HG02840 (cell line): ENCODE data around the gene SLC25A42.

ENCODE experiments used
- ATAC-seq: cut with Tn5 transposase; IDR thresholded peaks from one replicate; pipeline ENCODE4 v1.9.1; 2021; ENCODE audit warnings: mild to moderate bottlenecking, moderate library complexity, moderate number of reproducible peaks; ENCODE audit not compliant: unreplicated experiment, low FRiP score

The SLC25A42 gene

DNA sequence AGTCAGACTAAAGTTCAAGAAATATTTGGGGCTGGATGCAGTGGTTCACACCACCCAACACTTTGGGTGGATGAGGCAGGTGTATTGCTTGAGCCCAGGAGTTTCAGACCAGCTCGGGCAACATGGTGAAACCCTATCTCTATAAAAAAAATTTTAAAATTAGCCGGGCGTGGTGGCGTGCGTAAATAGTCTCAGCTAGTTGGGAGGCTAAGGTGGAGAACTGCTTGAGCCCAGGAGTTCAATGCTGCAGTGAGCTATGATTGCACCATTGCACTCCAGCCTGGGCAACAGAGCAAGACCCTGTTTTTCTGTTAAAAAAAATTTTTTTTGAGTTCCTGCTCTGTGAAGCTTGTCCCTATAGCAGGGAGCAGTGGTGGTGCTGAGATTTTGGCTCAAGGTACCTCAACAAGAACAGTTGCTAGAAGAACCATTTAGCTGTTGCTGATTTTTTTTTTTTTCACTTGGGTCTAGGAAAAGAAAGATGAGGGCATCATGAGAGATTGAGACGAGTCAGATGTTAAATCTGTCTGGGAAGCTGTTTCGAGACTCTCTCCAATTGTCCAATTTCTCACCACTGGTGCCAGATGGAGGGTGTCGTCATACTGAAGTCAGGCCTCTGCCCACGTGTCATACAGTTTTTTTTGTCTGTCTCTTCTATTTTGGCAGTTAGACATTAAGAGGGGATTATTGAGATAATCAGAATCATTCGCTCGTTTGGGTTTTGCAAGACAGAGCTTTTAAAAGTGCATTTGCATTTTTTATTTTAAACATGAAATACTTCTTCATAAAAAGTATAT lies 3.7 kb downstream of the SLC25A42 start:
- ATAC-seq: no peak

DNA sequence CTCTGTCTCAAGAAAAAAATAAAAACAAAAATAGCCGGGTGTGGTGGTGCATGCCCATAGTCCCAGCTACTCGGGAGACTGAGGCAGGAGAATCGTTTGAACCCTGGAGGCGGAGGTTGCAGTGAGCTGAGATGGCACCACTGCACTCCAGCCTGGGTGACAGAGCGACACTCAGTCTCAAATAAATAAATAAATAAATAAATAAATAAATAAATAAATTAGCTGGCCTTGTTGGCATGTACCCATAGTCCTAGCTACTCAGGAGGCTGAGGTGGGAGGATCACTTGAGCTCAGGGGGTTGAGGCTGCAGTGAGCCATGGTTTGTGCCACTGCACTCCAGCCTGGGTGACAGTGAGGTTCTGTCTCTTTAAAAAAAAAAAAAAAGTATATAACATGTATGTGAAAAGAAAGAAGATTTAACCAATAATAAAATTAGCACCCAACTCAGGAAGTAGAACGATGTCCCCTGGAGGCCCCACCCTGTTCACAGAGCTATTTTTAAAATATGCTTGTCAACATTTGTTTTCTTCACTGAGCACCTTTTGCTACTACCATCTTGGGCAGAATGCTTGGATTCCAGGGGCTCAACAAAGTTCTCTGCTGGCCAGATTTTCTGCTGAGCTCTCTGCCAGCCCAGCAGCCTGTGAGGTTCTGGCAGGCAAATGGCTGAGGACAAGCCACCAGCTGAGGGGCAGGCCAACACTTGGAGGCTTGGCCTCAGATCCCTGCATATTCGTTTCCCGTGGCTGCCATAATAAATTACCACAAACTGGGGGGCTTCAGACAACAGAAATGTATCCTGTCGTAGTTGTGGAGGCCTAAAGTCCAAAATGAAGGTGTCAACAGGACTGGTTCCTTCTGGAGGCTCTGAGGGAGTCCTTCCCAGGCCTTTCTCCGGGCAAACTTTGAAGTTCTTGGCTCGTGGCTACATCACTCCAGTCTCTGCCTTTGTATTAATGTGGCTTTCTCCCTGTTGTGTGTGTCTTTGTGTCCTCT lies 5.2 kb downstream of the SLC25A42 start:
- no peak for ATAC-seq

DNA sequence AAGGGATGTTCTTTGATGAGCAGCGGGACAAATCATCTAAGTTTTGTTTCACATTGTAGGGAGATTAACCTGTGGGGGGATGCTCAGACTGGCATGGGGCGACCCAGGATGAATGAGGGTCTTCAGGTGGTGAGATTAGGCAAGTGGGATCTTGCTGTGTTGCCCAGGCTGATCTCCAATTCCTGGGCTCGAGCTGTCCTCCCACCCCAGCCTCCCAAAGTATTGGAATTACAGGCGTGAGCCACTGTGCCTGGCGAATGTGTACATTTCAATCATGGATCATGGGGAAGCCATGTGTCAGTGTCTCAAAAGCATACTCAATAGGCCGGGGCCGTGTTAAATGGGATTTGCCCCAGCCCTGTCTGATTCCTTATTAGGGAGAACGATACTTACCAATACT lies 8.1 kb downstream of the SLC25A42 start:
- ATAC-seq: no peak

DNA sequence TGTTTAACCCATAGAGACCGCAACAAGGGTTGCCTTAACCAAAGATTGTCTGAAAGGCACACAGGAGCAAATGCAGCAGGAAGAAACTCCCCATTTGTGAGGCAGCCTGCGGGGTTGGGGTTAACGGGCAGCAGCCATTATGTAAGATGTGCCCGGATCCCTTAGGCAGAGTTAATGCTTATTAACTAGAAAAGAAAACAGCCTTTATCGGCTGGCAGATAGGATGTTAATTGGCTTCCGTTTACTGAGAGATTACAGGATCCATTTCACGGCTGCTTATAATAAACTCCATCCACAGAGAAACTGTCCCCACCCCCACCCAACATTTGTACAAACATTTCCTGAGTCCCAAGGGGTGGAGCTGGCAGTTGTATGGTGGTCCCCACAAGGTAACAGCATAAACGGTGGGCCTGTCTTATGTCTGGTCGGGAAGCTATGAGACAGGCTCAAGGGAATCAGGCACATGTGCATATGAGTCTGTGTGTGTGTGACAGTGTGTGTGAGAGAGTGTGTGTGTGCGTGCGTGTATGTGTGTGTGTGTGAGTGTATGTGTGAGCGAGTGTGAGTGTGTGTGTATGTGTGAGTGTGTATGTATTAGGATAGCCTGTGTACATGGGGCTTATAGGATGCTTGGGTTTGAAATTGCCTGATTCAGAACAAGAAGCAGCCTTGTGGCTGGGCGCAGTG lies 10.5 kb downstream of the SLC25A42 start:
- no peak for ATAC-seq

DNA sequence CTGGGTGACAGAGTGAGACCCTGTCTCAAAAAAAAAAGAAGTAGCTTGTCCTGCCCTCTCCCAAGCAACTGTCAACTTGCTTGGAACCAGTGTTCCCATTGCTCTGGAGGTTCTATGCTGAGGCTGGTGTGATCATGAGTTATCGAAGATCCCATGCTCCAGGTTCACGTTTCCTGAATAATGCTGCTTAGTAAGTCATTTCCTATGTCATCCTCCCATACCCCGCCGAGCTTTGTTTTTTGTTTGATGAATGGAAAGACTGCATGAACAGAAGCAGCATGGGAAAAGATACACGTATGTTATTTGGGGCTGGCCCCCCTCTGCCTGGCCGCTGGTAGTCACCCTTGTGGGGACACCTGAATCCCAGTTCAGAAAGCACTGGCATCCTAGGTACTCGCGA lies 11.3 kb downstream of the SLC25A42 start:
- no peak for ATAC-seq

DNA sequence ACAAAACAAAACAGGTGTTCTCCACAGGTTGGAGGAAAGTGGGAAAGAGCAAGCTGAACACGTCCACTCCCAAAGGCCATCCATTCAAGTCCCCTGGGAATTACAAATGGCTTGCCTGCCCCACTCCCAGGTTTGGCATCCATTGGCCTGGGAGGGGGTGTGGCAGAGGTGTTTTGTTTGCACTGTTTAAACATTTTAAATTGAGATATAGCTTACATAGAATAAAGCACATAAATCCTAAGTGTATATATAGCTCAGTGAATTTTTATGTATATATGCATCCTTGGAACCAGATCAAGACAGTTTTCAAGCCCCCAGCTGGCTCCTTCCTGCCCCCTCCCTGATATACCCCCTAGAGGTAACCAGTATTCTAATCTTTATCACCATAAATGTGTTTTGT lies 12.7 kb downstream of the SLC25A42 start:
- no peak for ATAC-seq

DNA sequence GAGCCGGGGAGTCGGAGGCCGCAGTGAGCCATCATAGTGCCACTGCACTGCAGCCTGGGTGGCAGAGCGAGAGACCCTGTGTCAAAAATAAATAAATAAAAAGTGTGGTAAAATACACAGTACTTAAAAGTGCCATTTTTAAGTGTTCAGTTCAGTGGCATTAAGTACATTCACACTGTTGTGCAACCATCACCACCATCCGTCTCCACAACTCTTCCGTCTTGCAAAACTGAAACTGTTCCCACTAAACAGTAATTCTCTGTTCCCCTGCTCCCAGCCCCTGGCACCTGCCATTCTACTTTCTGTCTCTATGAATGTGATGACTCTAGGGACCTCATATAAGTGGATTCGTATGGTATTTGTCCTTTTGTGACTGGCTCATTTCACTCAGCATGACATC lies 13.3 kb downstream of the SLC25A42 start:
- ATAC-seq: no peak

DNA sequence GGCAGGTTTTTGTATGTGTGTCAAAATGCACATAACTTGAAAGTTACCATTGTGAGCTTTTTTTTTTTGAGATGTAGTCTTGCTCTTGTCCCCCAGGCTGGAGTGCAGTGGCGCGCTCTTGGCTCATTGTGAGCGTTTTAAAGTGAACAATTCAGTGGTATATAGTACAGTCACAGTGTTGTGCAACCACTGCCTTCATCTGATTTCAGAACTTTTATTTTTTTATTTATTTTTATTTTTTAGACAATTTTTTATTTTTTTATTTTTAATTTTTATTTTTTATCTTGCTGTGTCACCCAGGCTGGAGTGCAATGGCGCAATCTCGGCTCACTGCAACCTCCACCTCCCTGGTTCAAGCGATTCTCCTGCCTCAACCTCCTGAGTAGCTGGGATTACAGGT lies 15.0 kb downstream of the SLC25A42 start:
- ATAC-seq: no peak

DNA sequence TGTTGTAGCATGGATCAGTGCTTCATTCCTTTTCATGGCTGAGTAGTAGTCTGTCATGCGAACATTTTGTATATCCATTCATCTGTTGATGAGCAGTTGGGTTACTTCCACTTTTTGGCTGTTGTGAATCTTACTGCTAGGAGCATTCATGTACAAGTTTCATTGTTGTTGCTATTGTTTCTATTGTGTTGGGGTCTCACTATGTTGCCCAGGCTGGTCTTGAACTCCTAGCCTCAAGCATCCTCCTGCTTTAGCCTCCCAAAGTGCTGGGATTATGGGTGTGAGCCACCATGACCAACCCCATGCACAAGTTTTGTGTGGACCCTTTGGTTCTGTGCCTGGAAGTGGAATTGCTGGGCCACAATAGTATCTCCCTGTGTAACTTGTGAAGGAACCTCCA lies 15.8 kb downstream of the SLC25A42 start:
- no peak for ATAC-seq

DNA sequence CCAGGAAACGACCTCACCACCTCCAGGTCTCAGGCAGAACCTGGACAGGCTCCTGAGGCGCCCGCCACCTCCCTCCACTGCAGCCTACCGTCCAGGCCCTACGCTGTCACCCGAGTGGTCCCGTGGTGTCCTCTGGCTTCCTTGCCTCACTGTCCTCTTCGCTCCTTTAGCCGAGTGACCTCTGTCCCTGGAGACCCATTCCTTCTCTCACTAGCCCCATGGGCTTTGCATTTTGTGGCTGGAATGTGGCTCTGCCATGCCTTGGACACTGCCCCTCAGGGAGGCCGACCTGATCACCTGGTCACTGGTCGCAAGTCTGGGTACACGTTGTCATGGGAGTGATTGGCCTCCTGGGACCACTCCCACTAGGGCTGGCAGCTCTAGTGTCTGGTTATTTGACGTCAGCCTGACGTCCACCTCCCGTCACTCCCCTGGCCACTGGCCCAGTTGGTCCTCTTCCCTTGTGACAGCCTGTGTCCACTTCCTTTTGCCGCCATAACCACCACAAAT lies 17.9 kb downstream of the SLC25A42 start:
- ATAC-seq: no peak

DNA sequence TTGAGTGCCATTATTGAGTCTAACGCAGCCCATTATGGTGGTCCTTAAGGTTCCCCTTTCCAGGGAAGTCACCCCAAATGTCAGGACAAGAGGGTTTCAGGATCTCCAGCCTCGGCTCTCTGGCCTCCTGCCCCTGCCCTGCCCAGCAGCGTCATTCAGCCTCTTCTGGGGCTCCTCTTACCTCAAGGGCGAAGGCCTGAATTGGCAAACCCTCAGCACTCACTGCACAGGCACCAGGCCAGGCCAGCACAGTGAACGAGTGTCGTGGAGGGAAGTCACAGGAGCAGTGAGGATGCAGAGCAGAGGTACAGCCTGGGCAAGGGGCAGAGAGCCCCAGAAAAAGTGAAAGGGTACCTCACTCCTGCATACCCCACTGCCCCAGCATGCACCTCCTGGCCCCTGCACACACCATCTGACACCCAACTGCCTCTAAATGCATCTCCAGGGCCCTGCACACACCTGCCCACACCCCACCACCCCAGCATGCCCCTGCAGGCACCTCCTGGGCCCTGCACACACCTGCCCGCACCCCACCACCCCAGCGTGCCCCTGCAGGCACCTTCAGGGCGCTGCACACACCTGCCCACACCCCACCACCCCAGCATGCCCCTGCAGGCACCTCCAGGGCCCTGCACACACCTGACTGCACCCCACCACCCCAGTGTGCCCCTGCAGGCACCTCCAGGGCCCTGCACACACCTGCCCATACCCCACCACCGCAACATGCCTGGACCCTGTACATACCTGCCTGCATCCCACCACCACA lies 19.8 kb downstream of the SLC25A42 start:
- ATAC-seq: no peak

DNA sequence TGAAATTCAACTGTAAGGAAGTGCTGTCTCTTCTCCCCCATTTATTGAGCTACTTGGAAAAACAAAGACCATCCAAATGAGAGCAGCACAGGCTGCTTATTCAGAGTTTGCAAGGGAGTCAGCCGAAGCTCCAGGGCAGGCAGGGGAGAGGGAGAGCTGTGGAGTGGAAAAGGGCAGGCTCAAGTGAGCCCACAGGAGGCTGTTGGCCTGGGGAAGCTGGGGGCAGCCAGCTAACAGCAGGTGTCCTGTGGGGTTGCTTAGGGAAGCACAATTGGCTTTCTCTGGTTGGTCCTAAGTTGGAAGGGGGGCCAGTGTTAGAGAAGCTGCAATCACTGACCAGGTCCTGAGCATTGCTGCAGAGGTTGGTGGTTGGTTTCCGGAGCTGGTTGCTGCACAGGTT lies 23.9 kb downstream of the SLC25A42 start:
- ATAC-seq: no peak

DNA sequence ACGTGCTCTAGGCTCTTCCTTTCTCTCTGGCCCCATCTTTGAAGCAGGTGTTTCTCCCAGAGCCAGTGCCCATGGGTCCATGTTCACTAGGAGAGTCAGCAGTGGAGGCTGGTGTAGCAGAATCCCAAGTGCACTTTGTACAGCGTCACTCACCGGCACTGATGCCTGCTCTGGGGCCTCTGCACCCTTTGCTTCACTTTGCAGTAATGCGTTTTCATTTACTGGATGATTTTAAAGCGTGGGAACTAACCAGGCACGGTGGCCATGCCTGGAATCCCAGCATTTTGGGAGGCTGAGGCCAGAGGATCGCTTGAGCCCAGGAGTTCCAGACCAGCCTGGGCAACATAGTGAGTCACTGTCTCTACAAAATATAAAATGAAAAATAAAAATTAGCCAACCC lies 30.7 kb downstream of the SLC25A42 start:
- no peak for ATAC-seq

DNA sequence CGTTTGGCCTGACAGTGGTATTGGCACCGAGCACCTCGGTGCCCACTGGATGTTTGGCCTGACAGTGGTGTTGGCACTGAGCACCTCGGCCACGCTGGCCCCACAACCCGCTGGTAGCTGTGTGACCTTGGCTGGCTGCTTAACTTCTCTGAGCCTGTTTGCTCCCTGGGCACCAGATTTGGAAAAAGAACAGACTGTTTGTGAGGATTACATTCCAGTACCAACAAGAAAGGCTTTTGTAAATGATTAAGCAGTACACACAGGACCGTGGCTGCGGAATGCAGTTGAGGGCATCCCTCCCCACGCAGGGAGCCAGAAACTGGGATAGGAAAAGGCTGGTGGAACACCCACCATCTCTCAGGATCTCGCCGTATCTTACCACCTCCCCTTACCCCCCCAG lies 31.9 kb downstream of the SLC25A42 start:
- no peak for ATAC-seq

DNA sequence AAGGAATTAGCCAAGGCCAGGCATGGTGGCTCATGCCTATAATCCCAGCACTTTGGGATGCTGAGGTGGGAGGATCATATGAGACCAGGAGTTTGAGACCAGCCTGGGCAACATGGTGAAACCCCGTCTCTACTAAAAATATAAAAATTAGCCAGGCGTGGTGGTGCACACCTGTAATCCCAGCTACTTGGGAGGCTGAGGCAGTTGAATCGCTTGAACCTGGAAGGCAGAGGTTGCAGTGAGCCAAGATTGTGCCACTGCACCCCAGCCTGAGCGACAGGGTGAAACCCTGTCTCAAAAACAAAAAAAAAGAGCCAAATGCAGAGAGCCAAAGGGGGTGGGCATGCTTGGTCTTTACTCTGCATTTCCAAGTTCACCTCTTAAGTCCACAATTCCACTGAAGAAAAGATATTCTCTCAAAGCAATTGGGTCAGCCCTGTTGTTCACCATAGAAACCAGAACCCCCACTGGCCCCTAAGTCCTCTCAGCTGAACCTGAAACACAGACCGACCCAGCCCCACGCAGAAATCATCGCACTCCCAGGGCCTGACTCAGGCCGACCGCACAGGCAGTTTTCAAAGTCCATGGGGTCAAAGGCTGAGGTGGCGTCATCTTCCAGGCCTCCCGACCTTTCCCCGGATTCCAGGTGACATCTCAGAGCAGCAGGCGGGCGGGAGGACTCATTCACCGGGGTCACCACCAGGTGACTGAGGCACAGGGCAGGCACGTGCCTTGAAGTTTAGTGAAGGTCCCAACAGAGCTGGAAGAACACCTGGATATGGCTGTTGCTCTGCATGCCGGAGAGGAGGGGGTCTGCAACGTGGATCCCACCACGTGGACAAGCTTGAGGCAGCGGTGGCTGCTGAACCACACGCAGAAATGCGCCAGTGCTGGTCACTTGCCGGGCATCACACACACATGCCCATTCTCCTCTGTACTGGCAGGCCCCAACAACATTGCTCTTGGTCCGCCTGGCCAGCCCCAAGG lies 33.1 kb downstream of the SLC25A42 start:
- ATAC-seq: no peak

DNA sequence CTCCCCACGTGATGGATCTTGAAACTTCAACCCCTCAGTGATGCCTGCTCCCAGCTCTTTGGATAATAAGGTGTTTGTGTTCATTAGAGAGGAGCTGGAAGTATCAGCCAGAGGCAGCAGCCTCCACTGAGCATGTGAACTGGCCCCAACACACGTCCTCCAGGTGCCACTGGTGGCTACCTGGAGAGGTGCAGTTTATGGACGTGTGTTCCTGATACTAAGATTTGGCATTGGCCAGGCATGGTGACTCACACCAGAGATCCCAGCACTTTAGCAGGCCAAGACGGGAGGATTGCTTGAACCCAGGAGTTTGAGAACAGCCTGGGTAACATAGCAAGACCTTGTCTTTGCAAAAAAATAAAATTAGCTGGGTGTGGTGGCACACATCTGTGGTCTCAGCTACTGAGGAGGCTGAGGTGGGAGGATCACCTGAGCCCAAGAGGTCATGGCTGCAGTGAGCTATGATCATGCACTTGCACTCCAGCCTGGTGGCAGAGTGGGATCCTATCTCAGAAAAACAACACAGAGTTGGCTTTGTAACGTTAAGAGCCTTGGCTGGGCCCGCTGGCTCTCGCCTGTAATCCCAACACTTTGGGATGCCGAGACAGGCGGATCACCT lies 34.4 kb downstream of the SLC25A42 start:
- no peak for ATAC-seq

DNA sequence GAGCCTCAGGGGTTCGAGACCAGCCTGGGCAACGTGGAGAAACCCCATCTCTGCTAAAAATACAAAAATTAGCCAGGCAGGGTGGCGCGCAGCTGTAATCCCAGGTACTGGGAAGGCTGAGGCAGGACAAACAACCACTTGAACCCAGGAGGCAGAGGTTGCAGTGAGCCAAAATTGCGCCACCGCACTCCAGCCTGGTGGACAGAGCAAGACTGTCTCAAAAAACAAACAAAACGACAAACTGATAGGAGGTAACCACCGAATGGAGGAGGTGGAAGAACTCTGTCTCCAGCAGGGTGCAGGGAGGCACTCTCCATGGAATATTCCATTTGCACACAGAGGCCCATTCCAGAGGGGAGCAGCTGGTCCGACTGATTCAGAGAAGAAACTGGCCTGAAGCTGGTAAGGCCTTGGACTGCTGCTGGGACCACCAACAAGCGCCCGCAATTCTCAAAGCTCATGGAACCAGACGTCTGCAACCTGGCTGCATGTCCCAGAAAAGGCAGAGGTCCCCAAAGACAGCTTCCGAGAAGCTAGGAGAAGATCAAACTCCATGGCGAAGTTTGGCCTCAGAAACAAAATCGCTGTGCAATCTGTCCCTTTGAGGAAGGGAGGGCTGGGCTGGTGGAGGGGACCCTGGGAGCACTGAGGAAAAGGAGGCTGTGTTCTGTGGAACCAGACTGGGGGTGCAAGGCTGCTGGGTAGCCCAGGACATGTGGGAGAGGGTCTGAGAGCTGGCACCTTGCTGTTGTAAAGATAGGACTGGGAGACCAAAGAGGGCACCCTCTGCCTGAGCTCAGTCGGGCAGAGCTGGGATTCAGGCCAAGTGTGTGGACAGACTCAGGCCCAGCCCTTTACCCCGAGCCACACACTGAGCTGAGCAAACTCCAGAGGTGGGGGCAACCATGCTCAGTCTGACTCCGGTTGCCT lies 35.2 kb downstream of the SLC25A42 start:
- ATAC-seq: no peak
